ENCODE data around the gene CCDC159. TPM values are rescaled to one million over a fixed set of nuclear protein-coding genes. Genes with fewer than 3 reads are reported as not detected.

The CCDC159 gene
- total and polyA plus RNA-seq, 2 of the 13 experiments (the other 11 are each of a cell fraction or from before 2014, with no cell fraction given), result 1.7 to 6.3 TPM

DNA sequence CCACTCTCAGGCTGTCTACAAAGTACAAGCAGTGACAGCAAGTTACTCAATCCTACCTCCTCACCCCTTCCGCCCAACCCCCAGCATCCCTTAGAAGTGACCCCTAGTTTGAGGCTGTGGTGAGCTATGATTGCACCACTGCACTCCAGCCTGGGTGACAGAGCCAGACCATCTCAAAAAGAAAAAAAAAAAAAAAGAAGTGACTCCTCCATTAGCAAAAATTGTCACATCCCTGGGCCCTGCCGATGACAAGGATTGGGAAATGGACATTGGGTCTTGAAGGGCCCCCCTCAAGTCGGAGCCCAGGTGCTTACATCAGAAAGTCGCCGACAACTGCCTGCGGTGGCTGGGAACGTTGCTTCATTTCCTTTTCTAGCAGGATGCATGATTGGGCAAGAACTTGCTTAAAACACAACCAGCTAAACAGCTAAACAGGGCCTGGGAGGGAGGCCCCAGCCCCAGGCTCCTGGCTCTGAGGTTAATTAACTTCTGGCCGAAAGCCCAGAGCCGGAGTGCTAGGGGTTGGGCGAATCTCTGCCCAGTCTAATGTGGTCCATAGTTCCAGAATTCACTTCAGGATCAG is 22.1 kb upstream of the CCDC159 start (continued):
- TF ChIP-seq, protein P1, sequence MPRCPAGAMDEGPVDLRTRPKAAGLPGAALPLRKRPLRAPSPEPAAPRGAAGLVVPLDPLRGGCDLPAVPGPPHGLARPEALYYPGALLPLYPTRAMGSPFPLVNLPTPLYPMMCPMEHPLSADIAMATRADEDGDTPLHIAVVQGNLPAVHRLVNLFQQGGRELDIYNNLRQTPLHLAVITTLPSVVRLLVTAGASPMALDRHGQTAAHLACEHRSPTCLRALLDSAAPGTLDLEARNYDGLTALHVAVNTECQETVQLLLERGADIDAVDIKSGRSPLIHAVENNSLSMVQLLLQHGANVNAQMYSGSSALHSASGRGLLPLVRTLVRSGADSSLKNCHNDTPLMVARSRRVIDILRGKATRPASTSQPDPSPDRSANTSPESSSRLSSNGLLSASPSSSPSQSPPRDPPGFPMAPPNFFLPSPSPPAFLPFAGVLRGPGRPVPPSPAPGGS (CRISPR knock-in tag; IDR thresholded peaks at IDR 0.05), result no peak
- TF ChIP-seq SALL2 (CRISPR knock-in tag; IDR thresholded peaks at IDR 0.05), result no peak
- TF ChIP-seq TMF1 (CRISPR knock-in tag; IDR thresholded peaks at IDR 0.05; ENCODE audit: low read depth), result no peak
- TF ChIP-seq KDM2A (CRISPR knock-in tag; IDR thresholded peaks at IDR 0.05; ENCODE audit: borderline replicate concordance, low read depth), result peak; percentile 59
- TF ChIP-seq THYN1 (CRISPR knock-in tag; IDR thresholded peaks at IDR 0.05; ENCODE audit: borderline replicate concordance, low read depth), result no peak
- no peak for TF ChIP-seq KMT2B (CRISPR knock-in tag; IDR thresholded peaks at IDR 0.05)
- TF ChIP-seq TCF12 (IDR thresholded peaks at IDR 0.05), result no peak
- TF ChIP-seq TCF12 (CRISPR knock-in tag; IDR thresholded peaks at IDR 0.05), result no peak
- TF ChIP-seq ZFY (CRISPR knock-in tag; IDR thresholded peaks at IDR 0.05), result peak; percentile 56; the same call in 1 of the 2 replicates
- TF ChIP-seq ZNF772 (CRISPR knock-in tag; IDR thresholded peaks at IDR 0.05), result no peak
- TF ChIP-seq ZNF207 (IDR thresholded peaks at IDR 0.05; ENCODE audit: borderline replicate concordance), result no peak
- TF ChIP-seq BORCS8-MEF2B (CRISPR knock-in tag; IDR thresholded peaks at IDR 0.05), result no peak
- TF ChIP-seq STAT5B (CRISPR knock-in tag; IDR thresholded peaks at IDR 0.05), result no peak
- TF ChIP-seq YY1 (IDR thresholded peaks at IDR 0.05; ENCODE audit: insufficient read depth, insufficient replicate concordance, low read depth, low read length), result peak; percentile 17
- TF ChIP-seq, protein P2, sequence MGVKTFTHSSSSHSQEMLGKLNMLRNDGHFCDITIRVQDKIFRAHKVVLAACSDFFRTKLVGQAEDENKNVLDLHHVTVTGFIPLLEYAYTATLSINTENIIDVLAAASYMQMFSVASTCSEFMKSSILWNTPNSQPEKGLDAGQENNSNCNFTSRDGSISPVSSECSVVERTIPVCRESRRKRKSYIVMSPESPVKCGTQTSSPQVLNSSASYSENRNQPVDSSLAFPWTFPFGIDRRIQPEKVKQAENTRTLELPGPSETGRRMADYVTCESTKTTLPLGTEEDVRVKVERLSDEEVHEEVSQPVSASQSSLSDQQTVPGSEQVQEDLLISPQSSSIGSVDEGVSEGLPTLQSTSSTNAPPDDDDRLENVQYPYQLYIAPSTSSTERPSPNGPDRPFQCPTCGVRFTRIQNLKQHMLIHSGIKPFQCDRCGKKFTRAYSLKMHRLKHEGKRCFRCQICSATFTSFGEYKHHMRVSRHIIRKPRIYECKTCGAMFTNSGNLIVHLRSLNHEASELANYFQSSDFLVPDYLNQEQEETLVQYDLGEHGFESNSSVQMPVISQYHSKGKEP (CRISPR knock-in tag; IDR thresholded peaks at IDR 0.05), result no peak
- peak; percentile 98 for TF ChIP-seq CEBPB (IDR thresholded peaks at IDR 0.05; ENCODE audit: borderline replicate concordance, low read depth, low read length)
- no peak for TF ChIP-seq HMG20B (CRISPR knock-in tag; conservative IDR thresholded peaks at IDR 0.05)
- peak; percentile 64; the same call in 1 of the 2 replicates for TF ChIP-seq ZNF362 (CRISPR knock-in tag; IDR thresholded peaks at IDR 0.05; ENCODE audit: borderline replicate concordance)
- TF ChIP-seq SNAPC2 (CRISPR knock-in tag; IDR thresholded peaks at IDR 0.05), result no peak
- peak; percentile 68; the same call in 1 of the 2 replicates for TF ChIP-seq ERF (CRISPR knock-in tag; IDR thresholded peaks at IDR 0.05)
- peak; percentile 67 for TF ChIP-seq NCOA2 (CRISPR knock-in tag; IDR thresholded peaks at IDR 0.05)
- TF ChIP-seq CBFB (CRISPR knock-in tag; IDR thresholded peaks at IDR 0.05), result peak; percentile 60; the same call in 1 of the 2 replicates
- TF ChIP-seq FOXP4 (CRISPR knock-in tag; IDR thresholded peaks at IDR 0.05), result peak; percentile 90
- TF ChIP-seq PRMT3 (CRISPR knock-in tag; IDR thresholded peaks at IDR 0.05; ENCODE audit: borderline replicate concordance, low read depth), result no peak
- no peak for TF ChIP-seq CHCHD3 (CRISPR knock-in tag; IDR thresholded peaks at IDR 0.05)
- TF ChIP-seq U2AF2 (IDR thresholded peaks at IDR 0.05; ENCODE audit: low read depth, low read length), result no peak
- 0 out of 2 replicates have a peak, but pooled peaks have one; percentile 12 for TF ChIP-seq ARNT2 (CRISPR knock-in tag; IDR thresholded peaks at IDR 0.05; ENCODE audit: low read depth)
